ENCODE results near the gene ECD. TPM values are rescaled to one million over a fixed set of nuclear protein-coding genes. Genes with fewer than 3 reads are reported as not detected.

The ECD gene
- total and polyA plus RNA-seq, 2 experiments from 2014 or later: 21.3 to 37.3 TPM

- WGBS, 2 experiments (ENCODE audit: low coverage in 1 of 2, low lambda C conversion rate in 2 of 2, missing lambda C conversion rate in 2 of 2): 1 to 2% methylated on average over 64 to 72 of the region's 75 CpGs
- in situ Hi-C loops (cut with MboI): no loop called here
- Histone ChIP-seq H3K79me2 (ENCODE audit: insufficient read depth) (peaks cover 48% of the 10 kb centered on the region), H3K4me3 (peak within 1 kb of the TSS; percentile 96), H3K9ac (peak within 1 kb of the TSS; percentile 98), H3K27me3 (replicated peaks; ENCODE audit: insufficient read depth) (no peaks in the 10 kb centered on the region), H3F3A (ENCODE audit: insufficient read depth) (peaks cover 33% of the 10 kb centered on the region), H3K4me2 (ENCODE audit: unreplicated experiment) (peak within 1 kb of the TSS; percentile 99), H2AFZ (peak within 1 kb of the TSS; percentile 94), H3K36me3 (ENCODE audit: low read depth) (no peaks in the 10 kb centered on the region), H3K9me2 (ENCODE audit: insufficient read depth) (no peaks in the 10 kb centered on the region), H3K4me1 (ENCODE audit: insufficient read depth) (peaks cover 13% of the 10 kb centered on the region), H3K27ac (peak within 1 kb of the TSS; percentile 97), H3K9me3 (ENCODE audit: low read depth) (no peaks in the 10 kb centered on the region), H4K20me1 (ENCODE audit: insufficient read depth) (no peaks in the 10 kb centered on the region)
- no peak for TF ChIP-seq EZH2phosphoT487 (IDR thresholded peaks at IDR 0.05; ENCODE audit: insufficient read depth, low read depth)
- TF ChIP-seq EZH2 (IDR thresholded peaks at IDR 0.05; ENCODE audit: insufficient read depth, poor library complexity, severe bottlenecking): no peak
- peak; percentile 99 for DNase-seq
Measured at GRCh38 chr10:73096449-73097304, 71.1 kb downstream of the ECD start, which contains the start of gene P4HA1. P4HA1 (minus strand) TSS chr10:73096866; CDS start chr10:73074883, 21,983 bp downstream.

GRCh38 chr10:73096041-73096448, 71.8 kb downstream of the ECD start:
- DNase-seq: peak; percentile 93

GRCh38 chr10:73095481-73096021, 72.3 kb downstream of the ECD start:
- H3K9me3 ChIP-seq (ENCODE audit: low read depth): no peaks in the 10 kb centered on the region
- no peak for TF ChIP-seq EZH2phosphoT487 (IDR thresholded peaks at IDR 0.05; ENCODE audit: insufficient read depth, low read depth)
- no peak for TF ChIP-seq EZH2 (IDR thresholded peaks at IDR 0.05; ENCODE audit: insufficient read depth, poor library complexity, severe bottlenecking)
- in situ Hi-C loops (cut with MboI): no loop called here
- no peaks in the 10 kb centered on the region; the same call in 1 of the 2 replicates for H3K36me3 ChIP-seq (ENCODE audit: low read depth)
- no peaks in the 10 kb centered on the region for H3K9me2 ChIP-seq (ENCODE audit: insufficient read depth)
- H4K20me1 ChIP-seq (ENCODE audit: insufficient read depth): 0 out of 2 replicates have a peak, but pooled peaks cover 3% of the 10 kb centered on the region
- H3K79me2 ChIP-seq (ENCODE audit: insufficient read depth): peaks cover 59% of the 10 kb centered on the region
- H3K4me1 ChIP-seq (ENCODE audit: insufficient read depth): peaks cover 19% of the 10 kb centered on the region
- H2AFZ ChIP-seq: peak overlapping the region; percentile 67
- WGBS, 2 experiments (ENCODE audit: low coverage in 1 of 2, low lambda C conversion rate in 2 of 2, missing lambda C conversion rate in 2 of 2): 1 to 2% methylated on average over 14 of the region's 14 CpGs
- H3F3A ChIP-seq (ENCODE audit: insufficient read depth): peaks cover 33% of the 10 kb centered on the region
- H3K27me3 ChIP-seq (replicated peaks; ENCODE audit: insufficient read depth): no peaks in the 10 kb centered on the region
- peak overlapping the region; percentile 97 for H3K27ac ChIP-seq
- H3K4me2 ChIP-seq (ENCODE audit: unreplicated experiment): peak overlapping the region; percentile 99
- peak; percentile 87 for DNase-seq
- H3K4me3 ChIP-seq: peak overlapping the region; percentile 96
- peak overlapping the region; percentile 98 for H3K9ac ChIP-seq

More at GRCh38 chr10:73096041-73096448, 71.8 kb downstream of the ECD start:
- TF ChIP-seq EZH2 (IDR thresholded peaks at IDR 0.05; ENCODE audit: insufficient read depth, poor library complexity, severe bottlenecking) (no peak), EZH2phosphoT487 (IDR thresholded peaks at IDR 0.05; ENCODE audit: insufficient read depth, low read depth) (no peak)
- H3K4me2 ChIP-seq (ENCODE audit: unreplicated experiment): peak overlapping the region; percentile 99
- H3K9ac ChIP-seq: peak overlapping the region; percentile 98
- peaks cover 54% of the 10 kb centered on the region for H3K79me2 ChIP-seq (ENCODE audit: insufficient read depth)
- H3K9me3 ChIP-seq (ENCODE audit: low read depth): no peaks in the 10 kb centered on the region
- peak overlapping the region; percentile 67 for H2AFZ ChIP-seq
- in situ Hi-C loops (cut with MboI): no loop called here
- H3K36me3 ChIP-seq (ENCODE audit: low read depth): no peaks in the 10 kb centered on the region
- H3K9me2 ChIP-seq (ENCODE audit: insufficient read depth): no peaks in the 10 kb centered on the region
- WGBS, 2 experiments (ENCODE audit: low coverage in 1 of 2, low lambda C conversion rate in 2 of 2, missing lambda C conversion rate in 2 of 2): 1% methylated on average over 29 of the region's 29 CpGs
- peak overlapping the region; percentile 97 for H3K27ac ChIP-seq
- H3K4me3 ChIP-seq: peak overlapping the region; percentile 96
- peaks cover 33% of the 10 kb centered on the region for H3F3A ChIP-seq (ENCODE audit: insufficient read depth)
- H3K4me1 ChIP-seq (ENCODE audit: insufficient read depth): peaks cover 19% of the 10 kb centered on the region
- no peaks in the 10 kb centered on the region for H3K27me3 ChIP-seq (replicated peaks; ENCODE audit: insufficient read depth)
- 0 out of 2 replicates have a peak, but pooled peaks cover 3% of the 10 kb centered on the region for H4K20me1 ChIP-seq (ENCODE audit: insufficient read depth)

- Histone ChIP-seq H3K9ac (peak overlapping the region; percentile 98), H3K4me1 (ENCODE audit: insufficient read depth) (peaks cover 19% of the 10 kb centered on the region), H4K20me1 (ENCODE audit: insufficient read depth) (0 out of 2 replicates have a peak, but pooled peaks cover 3% of the 10 kb centered on the region), H2AFZ (peak overlapping the region; percentile 67), H3K4me3 (peak overlapping the region; percentile 96), H3K36me3 (ENCODE audit: low read depth) (no peaks in the 10 kb centered on the region; the same call in 1 of the 2 replicates), H3K9me2 (ENCODE audit: insufficient read depth) (no peaks in the 10 kb centered on the region), H3K4me2 (ENCODE audit: unreplicated experiment) (peak overlapping the region; percentile 99), H3F3A (ENCODE audit: insufficient read depth) (peaks cover 33% of the 10 kb centered on the region), H3K27ac (peak overlapping the region; percentile 97), H3K9me3 (ENCODE audit: low read depth) (no peaks in the 10 kb centered on the region), H3K27me3 (replicated peaks; ENCODE audit: insufficient read depth) (no peaks in the 10 kb centered on the region), H3K79me2 (ENCODE audit: insufficient read depth) (peaks cover 64% of the 10 kb centered on the region)
- 0 to 1% methylated on average over 5 of the region's 5 CpGs for WGBS, 2 experiments (ENCODE audit: low coverage in 1 of 2, low lambda C conversion rate in 2 of 2, missing lambda C conversion rate in 2 of 2)
- TF ChIP-seq EZH2phosphoT487 (IDR thresholded peaks at IDR 0.05; ENCODE audit: insufficient read depth, low read depth): no peak
- TF ChIP-seq EZH2 (IDR thresholded peaks at IDR 0.05; ENCODE audit: insufficient read depth, poor library complexity, severe bottlenecking): no peak
- peak; percentile 32 for DNase-seq
- in situ Hi-C loops (cut with MboI): no loop called here
Measured at GRCh38 chr10:73094986-73095480, 72.8 kb downstream of the ECD start.

Measured in GM23248 (cell line).